DOHH2 (cell line): Measurements from ENCODE around the gene ZSWIM1.

Experiments used
- H3F3A ChIP-seq: fragments of 200-600 bp; sonication (generic), shearing (Covaris generic); 2 replicates; pipeline ENCODE4 v1.6.0; 2016; ENCODE audit warnings: antibody characterized with exemption, mild to moderate bottlenecking; ENCODE audit not compliant: control insufficient read depth, insufficient read depth
- H3K27ac ChIP-seq: fragments of 200-600 bp; sonication (generic); 2 replicates; pipeline ENCODE4 v1.5.1; 2014; ENCODE audit warnings: low read depth, mild to moderate bottlenecking, low read length, moderate library complexity
- H3K27me3 ChIP-seq: fragments of 200-600 bp; sonication (generic); 2 replicates; pipeline ENCODE4 v1.6.1; 2014; ENCODE audit warnings: mild to moderate bottlenecking, low read length, mixed read lengths; ENCODE audit not compliant: control insufficient read depth
- H3K36me3 ChIP-seq: fragments of 200-600 bp; sonication (generic); 2 replicates; pipeline ENCODE4 v1.6.1; 2014; ENCODE audit warnings: mild to moderate bottlenecking, low read length, moderate library complexity, mixed read lengths; ENCODE audit not compliant: control insufficient read depth
- H3K4me1 ChIP-seq: fragments of 200-600 bp; sonication (generic); 2 replicates; pipeline ENCODE4 v1.6.1; 2014; ENCODE audit warnings: mild to moderate bottlenecking, low read length, mixed read lengths; ENCODE audit not compliant: control insufficient read depth
- H3K4me2 ChIP-seq: fragments of 200-600 bp; sonication (generic); 2 replicates; pipeline ENCODE4 v1.6.0; 2014; ENCODE audit warnings: mild to moderate bottlenecking, low read length, moderate library complexity
- H3K4me3 ChIP-seq: fragments of 200-600 bp; sonication (generic); 2 replicates; pipeline ENCODE4 v1.5.1; 2014; ENCODE audit warnings: mild to moderate bottlenecking, low read length, mixed read lengths
- H3K79me2 ChIP-seq: fragments of 200-600 bp; sonication (generic); 2 replicates; pipeline ENCODE4 v1.6.1; 2014; ENCODE audit warnings: mild to moderate bottlenecking, low read length, mixed read lengths; ENCODE audit not compliant: control insufficient read depth
- H3K9me2 ChIP-seq: fragments of 200-600 bp; sonication (generic); replicated peaks from 2 replicates; pipeline ENCODE4 v1.6.1; 2014; ENCODE audit warnings: mild to moderate bottlenecking, low read length, mixed read lengths; ENCODE audit not compliant: control insufficient read depth
- H3K9me3 ChIP-seq: fragments of 200-600 bp; sonication (generic); 2 replicates; pipeline ENCODE4 v1.6.1; 2014; ENCODE audit warnings: antibody characterized with exemption, low read length, mixed read lengths; ENCODE audit not compliant: control insufficient read depth, insufficient read depth
- H4K20me1 ChIP-seq: fragments of 200-600 bp; sonication (generic); 2 replicates; pipeline ENCODE4 v1.6.0; 2014; ENCODE audit warnings: low read depth, mild to moderate bottlenecking, antibody characterized with exemption, low read length, moderate library complexity; ENCODE audit not compliant: control insufficient read depth, insufficient read depth
- CTCF ChIP-seq: fragments of 200-600 bp; sonication (generic); IDR thresholded peaks from one replicate; pipeline ENCODE4 v1.5.1; 2014; ENCODE audit warnings: antibody characterized with exemption, mild to moderate bottlenecking, low read depth, low read length; ENCODE audit not compliant: poor library complexity, severe bottlenecking
- EZH2phosphoT487 ChIP-seq: fragments of 200-600 bp; sonication (generic); IDR thresholded peaks from 2 replicates; pipeline ENCODE4 v1.6.1; 2017; ENCODE audit warnings: borderline replicate concordance, mild to moderate bottlenecking, antibody characterized with exemption, low read length, moderate library complexity, mixed read lengths

ZSWIM1 gene

GRCh38 chr20:45835825-45836224 is 45.2 kb upstream of the ZSWIM1 start:
- peaks cover 20% of the 10 kb centered on the region for H3K27me3 ChIP-seq
- H3K4me1 ChIP-seq: peaks cover 11% of the 10 kb centered on the region
- no peak overlapping the region for H3K4me2 ChIP-seq
- no peaks in the 10 kb centered on the region for H3K79me2 ChIP-seq
- no peaks in the 10 kb centered on the region for H3K36me3 ChIP-seq
- H3F3A ChIP-seq: 0 out of 2 replicates have a peak, but pooled peaks cover 2% of the 10 kb centered on the region
- H3K4me3 ChIP-seq: no peak overlapping the region
- no peaks in the 10 kb centered on the region for H3K9me3 ChIP-seq
- no peaks in the 10 kb centered on the region for H3K9me2 ChIP-seq
- no peak overlapping the region for H3K27ac ChIP-seq
- no peak for TF ChIP-seq CTCF
- H4K20me1 ChIP-seq: no peaks in the 10 kb centered on the region

DNA sequence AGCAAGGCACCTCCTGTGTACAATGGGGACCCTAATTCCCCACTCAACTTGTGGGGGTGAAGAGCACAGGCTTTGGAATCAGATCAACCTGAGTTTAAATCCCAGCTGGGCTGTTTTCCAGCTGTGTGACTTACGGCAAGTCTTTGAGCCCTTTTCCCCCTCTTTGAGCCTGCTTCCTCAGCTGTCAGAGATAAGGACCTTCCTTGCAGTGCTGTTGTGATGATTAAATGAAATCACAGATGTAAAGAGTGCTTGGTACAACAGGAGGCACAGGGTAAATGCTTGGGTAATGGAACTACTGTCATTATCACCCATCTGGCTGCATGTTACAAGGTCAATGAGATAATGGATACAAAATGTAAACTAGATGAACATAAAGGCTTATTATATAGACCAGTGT is 44.2 kb upstream of the ZSWIM1 start:
- Histone ChIP-seq H3K4me3 (no peak overlapping the region), H3K27ac (no peak overlapping the region), H3K36me3 (no peaks in the 10 kb centered on the region), H3K79me2 (no peaks in the 10 kb centered on the region), H3F3A (0 out of 2 replicates have a peak, but pooled peaks cover 2% of the 10 kb centered on the region), H4K20me1 (no peaks in the 10 kb centered on the region), H3K27me3 (peaks cover 18% of the 10 kb centered on the region), H3K4me1 (peaks cover 16% of the 10 kb centered on the region), H3K4me2 (no peak overlapping the region), H3K9me2 (no peaks in the 10 kb centered on the region), H3K9me3 (no peaks in the 10 kb centered on the region)
- TF ChIP-seq CTCF (no peak), EZH2phosphoT487 (no peak)

DNA sequence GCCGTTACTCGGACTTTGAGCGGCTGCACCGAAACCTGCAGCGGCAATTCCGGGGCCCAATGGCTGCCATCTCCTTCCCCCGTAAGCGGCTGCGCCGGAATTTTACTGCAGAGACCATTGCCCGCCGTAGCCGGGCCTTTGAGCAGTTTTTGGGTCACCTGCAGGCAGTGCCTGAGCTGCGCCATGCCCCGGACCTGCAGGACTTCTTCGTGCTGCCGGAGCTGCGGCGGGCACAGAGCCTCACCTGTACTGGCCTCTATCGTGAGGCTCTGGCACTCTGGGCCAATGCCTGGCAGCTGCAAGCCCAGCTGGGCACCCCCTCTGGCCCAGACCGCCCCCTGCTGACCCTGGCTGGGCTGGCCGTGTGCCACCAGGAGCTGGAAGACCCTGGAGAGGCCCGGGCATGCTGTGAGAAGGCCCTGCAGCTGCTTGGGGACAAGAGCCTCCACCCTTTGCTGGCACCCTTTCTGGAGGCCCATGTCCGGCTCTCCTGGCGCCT is 40.3 kb upstream of the ZSWIM1 start:
- no peaks in the 10 kb centered on the region for H3K79me2 ChIP-seq
- no peaks in the 10 kb centered on the region for H3K27me3 ChIP-seq
- H4K20me1 ChIP-seq: no peaks in the 10 kb centered on the region
- H3K9me2 ChIP-seq: no peaks in the 10 kb centered on the region
- peaks cover 20% of the 10 kb centered on the region for H3K4me1 ChIP-seq
- 0 out of 2 replicates have a peak, but pooled peaks cover 2% of the 10 kb centered on the region for H3F3A ChIP-seq
- H3K9me3 ChIP-seq: no peaks in the 10 kb centered on the region
- H3K4me2 ChIP-seq: no peak overlapping the region
- TF ChIP-seq CTCF: no peak
- no peak for TF ChIP-seq EZH2phosphoT487
- peaks cover 24% of the 10 kb centered on the region for H3K36me3 ChIP-seq
- H3K27ac ChIP-seq: no peak overlapping the region
- no peak overlapping the region for H3K4me3 ChIP-seq
